GM12891 (cell line): Measurements from ENCODE around the gene TAF1B.

Experiments used
- PAX5 ChIP-seq: IDR thresholded peaks from 2 replicates; pipeline ENCODE4 v1.6.1; 2011; ENCODE audit warnings: low read length, moderate library complexity, mild to moderate bottlenecking; ENCODE audit not compliant: insufficient read depth, severe bottlenecking
- POLR2A ChIP-seq: IDR thresholded peaks from 2 replicates; pipeline ENCODE4 v1.6.1; 2011; ENCODE audit warnings: low read depth, low read length, control low read depth
- POLR2AphosphoS5 ChIP-seq: IDR thresholded peaks from 2 replicates; pipeline ENCODE4 v1.6.1; 2011; ENCODE audit warnings: low read depth, low read length, control low read depth
- POU2F2 ChIP-seq: IDR thresholded peaks from 2 replicates; pipeline ENCODE4 v1.6.1; 2011; ENCODE audit warnings: low read depth, mild to moderate bottlenecking, control low read depth, low read length, moderate library complexity
- TAF1 ChIP-seq: IDR thresholded peaks from 2 replicates; pipeline ENCODE4 v1.6.1; 2011; ENCODE audit warnings: low read depth, low read length, control low read depth

- TF ChIP-seq POLR2AphosphoS5: no peak
- no peak for TF ChIP-seq TAF1
- no peak for TF ChIP-seq PAX5
- TF ChIP-seq POLR2A: no peak
- no peak for TF ChIP-seq POU2F2
Measured at GRCh38 chr2:9912468-9912867, 69.2 kb downstream of the TAF1B start.
